Heart left ventricle (tissue), 16 donors: ENCODE measurements around the gene FBXL7. TPM values are rescaled to one million over a fixed set of nuclear protein-coding genes. Genes with fewer than 3 reads are reported as not detected.

Source experiments
- ATAC-seq, 4 donors: fragments of 200-7000 bp; cut with Tn5 transposase; one replicate each; pipeline ENCODE4 v1.9.1; 2020 to 2022; ENCODE audit warnings: moderate library complexity in 4 of 4, mild to moderate bottlenecking in 3 of 4, moderate number of reproducible peaks in 1 of 4
- DNase-seq, 5 donors: peaks; one replicate each; pipeline ENCODE4 v3.0.0-alpha.2; 2020
- H3K27ac ChIP-seq, 12 donors: fragments of 200-600 bp; sonication (generic) in 4 of 12; one replicate each; pipeline versions ENCODE4 v1.5.0 to v1.8.0; 2016 to 2022; ENCODE audit warnings: mild to moderate bottlenecking in 2 of 12
- H3K27me3 ChIP-seq, 9 donors: fragments of 200-600 bp; sonication (generic) in 2 of 9; one replicate each; pipeline versions ENCODE4 v1.5.1 to v1.8.0; 2016 to 2022; ENCODE audit warnings: mild to moderate bottlenecking in 3 of 9
- H3K36me3 ChIP-seq, 9 donors: fragments of 200-600 bp; sonication (generic) in 2 of 9; one replicate each; pipeline versions ENCODE4 v1.5.0 to v1.8.0; 2018 to 2022; ENCODE audit warnings: mild to moderate bottlenecking in 2 of 9
- H3K4me1 ChIP-seq, 12 donors: fragments of 200-600 bp; sonication (generic) in 4 of 12; one replicate each; pipeline versions ENCODE4 v1.5.0 to v1.8.0; 2016 to 2022; ENCODE audit warnings: mild to moderate bottlenecking in 3 of 12
- H3K4me3 ChIP-seq, 12 donors: fragments of 200-600 bp; sonication (generic) in 4 of 12; one replicate each; pipeline versions ENCODE4 v1.5.0 to v1.8.0; 2017 to 2022; ENCODE audit warnings: mild to moderate bottlenecking in 9 of 12, moderate library complexity in 4 of 12
- H3K9me3 ChIP-seq, 12 donors: fragments of 200-600 bp; sonication (generic) in 4 of 12; one replicate each; pipeline versions ENCODE4 v1.5.0 to v1.8.0; 2016 to 2022; ENCODE audit warnings: mild to moderate bottlenecking in 1 of 12
- POLR2A ChIP-seq, 2 donors: fragments of 450-650 bp; IDR thresholded peaks; one replicate each; pipeline ENCODE4 v1.6.1; 2017; ENCODE audit warnings: antibody characterized with exemption in 2 of 2, mild to moderate bottlenecking in 2 of 2, moderate library complexity in 2 of 2
- WGBS, 4 donors: extraction: QIAGEN DNeasy Blood & Tissue Kit in 2 of 4; methylation state at CpG; one replicate each; pipeline versions ENCODE4 v1.1.5 to v1.1.7; 2013 to 2018; 5-methylcytosine and 5-hydroxymethylcytosine counted together
- intact Hi-C, 10 donors: fragments of 100-400 bp; cut with DNase I; formaldehyde crosslinking; loops; one replicate each; pipeline versions ENCODE4 v1.11.1 to v1.14.2; 2022
- polyA plus RNA-seq, 2 donors: library from polyadenylated mRNA; stranded (reverse); fragments of 200-250 nt; gene quantifications; one replicate each; pipeline ENCODE4 v1.2.3, GENCODE V29; 2013
- total RNA-seq, 9 donors: library from RNA; depleted of rRNA in 2 of 9; stranded (reverse); fragments of >200 nt in 2 of 9; fragmentation: NEBNext Ultra II Directional in 3 of 9; extraction: Animal tissue kit (Norgen Biotek cat#: 25700) in 3 of 9; gene quantifications; one replicate each; pipeline versions ENCODE4 v1.1.0 to v1.2.4, GENCODE V29; 2016 to 2023
- TF ChIP-seq, protein P1 (sequence below), 12 donors: fragments of 200-600 bp; sonication (generic) in 4 of 12; IDR thresholded peaks; one replicate each; pipeline versions ENCODE4 v1.5.0 to v1.8.0; 2018 to 2022; ENCODE audit warnings: antibody characterized with exemption in 12 of 12, mild to moderate bottlenecking in 5 of 12
- donor health status: ischemic (EF 13 %, LVEDD 7.1; RV severe dilation, severe dysfunction).
- donor health status: healthy with polysubstance abuse.
- donor health status: DM: no; HTN: yes; CAD: no.
- donor health status: DM: no; HTN: no; CAD: no.
- donor health status: ischemic (EF 25% LVEDD 6.9; RV normal size, moderate dysfunction).
- donor health status: ischemic (EF 25% LVEDD 5.7; RV mildly dilated, moderate dysfunction).
- donor health status: healthy.
- donor health status: DM: yes; HTN: yes; CAD: no.
- donor health status: ischemic (EF 35%, LVEDD 5.7; RV mildly dilated, moderate dysfunction).
- donor health status: nonischemic (EF 11% LVEDD 7.7; RV severe dilation, severe dysfunction).
- donor health status: DM: yes; HTN: yes; CAD: no.
- donor health status: PGD.
- donor health status: ischemic (EF 29% LVEDD 5.4; RV normal size, mild dysfunction).
- donor health status: nonischemic (EF 23%, LVEDD 6.1; RV moderate dilation, normal function).

The FBXL7 gene
- total and polyA plus RNA-seq, 11 donors = 8.7 to 27.6 (median 24.3) TPM

GRCh38 chr5:15799612-15800011, 299.6 kb downstream of the FBXL7 start:
- WGBS, 4 donors = 74 to 89% (median 85%) methylated on average over 7 of the region's 7 CpGs
- DNase-seq = no peak
- Histone ChIP-seq H3K4me3 (no peak overlapping the region), H3K9me3 (peaks cover 0 to 9% (median 0%) of the 10 kb centered on the region in 12 donors), H3K27ac (no peak overlapping the region), H3K4me1 (peaks cover 0 to 56% (median 27%) of the 10 kb centered on the region in 12 donors), H3K36me3 (no peaks in the 10 kb centered on the region), H3K27me3 (no peaks in the 10 kb centered on the region)
- TF ChIP-seq POLR2A (IDR thresholded peaks at IDR 0.05) = no peak
- TF ChIP-seq, protein P1, sequence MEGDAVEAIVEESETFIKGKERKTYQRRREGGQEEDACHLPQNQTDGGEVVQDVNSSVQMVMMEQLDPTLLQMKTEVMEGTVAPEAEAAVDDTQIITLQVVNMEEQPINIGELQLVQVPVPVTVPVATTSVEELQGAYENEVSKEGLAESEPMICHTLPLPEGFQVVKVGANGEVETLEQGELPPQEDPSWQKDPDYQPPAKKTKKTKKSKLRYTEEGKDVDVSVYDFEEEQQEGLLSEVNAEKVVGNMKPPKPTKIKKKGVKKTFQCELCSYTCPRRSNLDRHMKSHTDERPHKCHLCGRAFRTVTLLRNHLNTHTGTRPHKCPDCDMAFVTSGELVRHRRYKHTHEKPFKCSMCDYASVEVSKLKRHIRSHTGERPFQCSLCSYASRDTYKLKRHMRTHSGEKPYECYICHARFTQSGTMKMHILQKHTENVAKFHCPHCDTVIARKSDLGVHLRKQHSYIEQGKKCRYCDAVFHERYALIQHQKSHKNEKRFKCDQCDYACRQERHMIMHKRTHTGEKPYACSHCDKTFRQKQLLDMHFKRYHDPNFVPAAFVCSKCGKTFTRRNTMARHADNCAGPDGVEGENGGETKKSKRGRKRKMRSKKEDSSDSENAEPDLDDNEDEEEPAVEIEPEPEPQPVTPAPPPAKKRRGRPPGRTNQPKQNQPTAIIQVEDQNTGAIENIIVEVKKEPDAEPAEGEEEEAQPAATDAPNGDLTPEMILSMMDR (IDR thresholded peaks at IDR 0.05) = no peak
- peak in 1 of 4 donors; percentile 53 for ATAC-seq
- intact Hi-C loops = loop anchor here in 8 of 10 donors (5.0 to 10.0 kb wide), 5 partner anchors 115 to 335 kb away; partner anchors contain the start of gene FBXL7 (in 6 of the 8)

DNA sequence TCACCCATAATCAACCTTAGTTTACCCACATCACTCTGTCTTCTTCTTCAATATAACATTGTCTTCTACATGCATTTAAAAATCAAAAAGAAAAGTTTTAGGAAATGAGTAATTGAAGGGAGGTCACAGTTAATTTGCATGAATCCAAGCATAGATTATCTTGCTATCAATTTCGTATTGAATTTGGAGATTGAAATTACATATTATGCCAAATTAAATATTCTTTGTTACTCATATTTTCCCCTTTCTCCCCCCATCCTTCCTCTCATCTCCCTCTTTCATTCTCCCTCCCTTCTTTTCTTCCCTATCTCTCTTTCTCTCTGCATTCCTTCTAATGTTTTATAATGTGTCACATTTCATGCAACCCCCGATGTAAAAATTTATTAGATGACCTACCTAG, 303.3 kb downstream of the FBXL7 start:
- no peak for TF ChIP-seq POLR2A (IDR thresholded peaks at IDR 0.05)
- TF ChIP-seq, protein P1 (IDR thresholded peaks at IDR 0.05) = no peak
- H3K9me3 ChIP-seq = peaks cover 0 to 13% (median 0%) of the 10 kb centered on the region in 12 donors
- H3K4me3 ChIP-seq = no peak overlapping the region
- ATAC-seq (no peak), DNase-seq (no peak)
- no peaks in the 10 kb centered on the region for H3K36me3 ChIP-seq
- H3K27me3 ChIP-seq = no peaks in the 10 kb centered on the region
- no peak overlapping the region for H3K27ac ChIP-seq
- intact Hi-C loops = loop anchor here in 2 of 10 donors (10.0 kb wide), 1 partner anchor 192 kb away; no protein-coding TSS in a partner anchor
- WGBS, 4 donors = 41 to 88% (median 53%) methylated on average over 2 of the region's 2 CpGs
- peaks cover 0 to 36% (median 19%) of the 10 kb centered on the region in 12 donors for H3K4me1 ChIP-seq

GRCh38 chr5:15806613-15807012, 306.6 kb downstream of the FBXL7 start:
- TF ChIP-seq, protein P1 (IDR thresholded peaks at IDR 0.05) = no peak
- no peak for TF ChIP-seq POLR2A (IDR thresholded peaks at IDR 0.05)
- ATAC-seq = no peak
- intact Hi-C loops = loop anchor here in 2 of 10 donors (10.0 kb wide), 1 partner anchor 188 kb away; no protein-coding TSS in a partner anchor
- no peaks in the 10 kb centered on the region for H3K36me3 ChIP-seq
- DNase-seq = no peak
- peaks cover 0 to 13% (median 0%) of the 10 kb centered on the region in 12 donors for H3K9me3 ChIP-seq
- no peak overlapping the region for H3K4me3 ChIP-seq
- WGBS, 4 donors = 88 to 93% (median 90%) methylated on average over 8 of the region's 8 CpGs
- H3K27me3 ChIP-seq = no peaks in the 10 kb centered on the region
- no peak overlapping the region for H3K27ac ChIP-seq
- peaks cover 0 to 32% (median 22%) of the 10 kb centered on the region in 12 donors for H3K4me1 ChIP-seq

GRCh38 chr5:15807248-15807647, 307.3 kb downstream of the FBXL7 start:
- Histone ChIP-seq H3K27me3 (no peaks in the 10 kb centered on the region), H3K27ac (peak overlapping the region in 9 of 12 donors; percentile 21 to 58 (median 51)), H3K9me3 (peaks cover 0 to 16% (median 0%) of the 10 kb centered on the region in 12 donors), H3K36me3 (no peaks in the 10 kb centered on the region), H3K4me1 (peaks cover 0 to 32% (median 22%) of the 10 kb centered on the region in 12 donors), H3K4me3 (no peak overlapping the region)
- WGBS, 4 donors = 47 to 60% (median 54%) methylated on average over 3 of the region's 3 CpGs
- peak in 2 of 5 donors; percentile 24 to 39 for DNase-seq
- TF ChIP-seq POLR2A (IDR thresholded peaks at IDR 0.05) = no peak
- TF ChIP-seq, protein P1 (IDR thresholded peaks at IDR 0.05) = no peak
- intact Hi-C loops = loop anchor here in 2 of 10 donors (10.0 kb wide), 1 partner anchor 188 kb away; no protein-coding TSS in a partner anchor
- peak; percentile 45 to 67 (median 60) for ATAC-seq
